K562 (cell line): ENCODE data around the gene MEIOB. TPM values are rescaled to one million over a fixed set of nuclear protein-coding genes. Genes with fewer than 3 reads are reported as not detected.

Source experiments
- ATAC-seq: fragments of 200-7000 bp; cut with Tn5 transposase; 3 replicates; pipeline ENCODE4 v1.9.1; 2020; ENCODE audit warnings: moderate library complexity
- BruUV-seq: library from RNA; stranded (reverse); fragments of 400-500 nt; replicated peaks from 2 replicates; lab custom pipeline; 2021; lab: Mats Ljungman, UMichigan
- CTCF ChIA-PET: fragments of 300-600 bp; formaldehyde crosslinking; extraction: SDS; loops from one replicate; lab custom pipeline; 2021; ENCODE audit warnings: low intra/inter-chr PET ratio; lab: Yijun Ruan, JAX
- POLR2A ChIA-PET: fragments of 300-600, 350-650 bp; sonication (Branson Sonifier 250); formaldehyde crosslinking; extraction: SDS; loops from one replicate; lab custom pipeline; 2021; ENCODE audit warnings: antibody characterized with exemption, inconsistent platforms; lab: Yijun Ruan, JAX
- DNase-seq, 4 experiments: peaks; one replicate each; pipeline versions ENCODE4 v3.0.0 to v3.0.0-alpha.2; 2011 to 2018; ENCODE audit warnings: low spot score in 3 of 4, mixed read lengths in 3 of 4; ENCODE audit errors: extremely low read depth in 1 of 4
- FAIRE-seq: peaks from 2 replicates; lab custom pipeline; 2011; peaks lifted over from hg19 to GRCh38; lab: Jason Lieb, UNC
- H2AFZ ChIP-seq: 2 replicates; pipeline ENCODE4 v1.6.0; 2011; ENCODE audit warnings: low read depth, low read length, control low read depth, inconsistent platforms
- H3K27ac ChIP-seq: fragments of 200-600 bp; 3 replicates; pipeline ENCODE4 v1.8.0; 2011; ENCODE audit warnings: low read depth, mild to moderate bottlenecking, control low read depth, inconsistent platforms, low read length, moderate library complexity, mixed read lengths; ENCODE audit errors: extremely low read depth
- H3K27me3 ChIP-seq, 2 experiments: fragments of 300-600 bp in 1 of 2; 2 replicates in 1 of 2; 3 replicates in 1 of 2; pipeline versions ENCODE4 v1.6.0 to v1.8.0; 2011; ENCODE audit warnings: inconsistent platforms in 2 of 2, low read length in 2 of 2, mild to moderate bottlenecking in 1 of 2, mixed read lengths in 1 of 2, moderate library complexity in 1 of 2; ENCODE audit not compliant: control insufficient read depth in 2 of 2, insufficient read depth in 2 of 2
- H3K36me3 ChIP-seq: fragments of 300-600 bp; 3 replicates; pipeline ENCODE4 v1.8.0; 2011; ENCODE audit warnings: mild to moderate bottlenecking, low read length, inconsistent platforms; ENCODE audit not compliant: control insufficient read depth, insufficient read depth
- H3K4me1 ChIP-seq, 2 experiments: fragments of 200-600 bp in 1 of 2; replicated peaks in 1 of 2; 2 replicates in 1 of 2; 3 replicates in 1 of 2; pipeline versions ENCODE4 v1.5.1 to v1.8.0; 2011; ENCODE audit warnings: inconsistent platforms in 2 of 2, low read length in 2 of 2, mild to moderate bottlenecking in 1 of 2, mixed read lengths in 1 of 2, moderate library complexity in 1 of 2; ENCODE audit not compliant: control insufficient read depth in 2 of 2, insufficient read depth in 2 of 2
- H3K4me2 ChIP-seq: 2 replicates; pipeline ENCODE4 v1.6.1; 2011; ENCODE audit warnings: low read length, control low read depth, inconsistent platforms, mixed read lengths; ENCODE audit not compliant: insufficient read depth
- H3K4me3 ChIP-seq: fragments of 200-600 bp; sonication (generic), shearing (Covaris generic); 2 replicates; pipeline ENCODE4 v1.5.1; 2016; ENCODE audit warnings: control low read depth, inconsistent platforms
- H3K79me2 ChIP-seq: fragments of 200-600 bp; 3 replicates; pipeline ENCODE4 v1.8.0; 2011; ENCODE audit warnings: low read length, inconsistent platforms; ENCODE audit not compliant: control insufficient read depth, insufficient read depth
- H3K9ac ChIP-seq, 2 experiments: 2 replicates each; pipeline versions ENCODE4 v1.6.0 to v1.6.1; 2011; ENCODE audit warnings: low read depth in 2 of 2, low read length in 2 of 2, control low read depth in 1 of 2, inconsistent platforms in 1 of 2, mild to moderate bottlenecking in 1 of 2, mixed read lengths in 1 of 2; ENCODE audit not compliant: insufficient read depth in 1 of 2
- H3K9me1 ChIP-seq: one replicate; pipeline ENCODE4 v1.6.0; 2011; ENCODE audit warnings: inconsistent platforms, mild to moderate bottlenecking, low read length, moderate library complexity; ENCODE audit not compliant: control insufficient read depth, insufficient read depth
- H3K9me3 ChIP-seq: replicated peaks from 2 replicates; pipeline ENCODE4 v1.5.1; 2011; ENCODE audit warnings: low read depth, low read length, inconsistent platforms; ENCODE audit not compliant: control insufficient read depth, insufficient read depth
- H4K20me1 ChIP-seq: replicated peaks from 2 replicates; pipeline ENCODE4 v1.6.1; 2011; ENCODE audit warnings: low read length, inconsistent platforms, mixed read lengths; ENCODE audit not compliant: control insufficient read depth, insufficient read depth
- BCL6 ChIP-seq: fragments of 250-450 bp; sonication (Bioruptor Pico); IDR thresholded peaks from 2 replicates; pipeline ENCODE4 v1.4.0; 2020
- CXXC5 ChIP-seq: fragments of 250-450 bp; sonication (Bioruptor Pico); IDR thresholded peaks from 2 replicates; pipeline ENCODE4 v1.8.0; 2022; ENCODE audit warnings: inconsistent platforms, mild to moderate bottlenecking, moderate library complexity
- ELF1 ChIP-seq: fragments of 200-800 bp; sonication (Bioruptor generic); IDR thresholded peaks from 2 replicates; pipeline ENCODE4 v1.6.1; 2016; ENCODE audit warnings: missing genetic modification characterization, missing compliant biosample characterization
- GTF3C2 ChIP-seq: IDR thresholded peaks from 3 replicates; pipeline ENCODE4 v1.6.1; 2011; ENCODE audit warnings: borderline replicate concordance, mild to moderate bottlenecking, moderate library complexity; ENCODE audit not compliant: insufficient read length; ENCODE audit errors: extremely low read depth
- HMGN3 ChIP-seq: IDR thresholded peaks from 2 replicates; pipeline ENCODE4 v1.6.1; 2011; ENCODE audit warnings: borderline replicate concordance, low read depth, mild to moderate bottlenecking, mixed read lengths, low read length; ENCODE audit not compliant: insufficient read length; ENCODE audit errors: extremely low read depth
- HMGXB4 ChIP-seq: sonication (generic); formaldehyde crosslinking; IDR thresholded peaks from 2 replicates; pipeline ENCODE4 v1.8.1; 2023; ENCODE audit warnings: mild to moderate bottlenecking, missing genetic modification reagents
- HNRNPUL1 ChIP-seq: fragments of 200-400 bp; formaldehyde crosslinking; IDR thresholded peaks from 2 replicates; pipeline ENCODE4 v1.6.1; 2017; ENCODE audit warnings: low read length
- TCF15 ChIP-seq: fragments of 250-450 bp; sonication (Bioruptor Pico); IDR thresholded peaks from 2 replicates; pipeline ENCODE4 v1.8.0; 2022; ENCODE audit warnings: moderate library complexity, mild to moderate bottlenecking, inconsistent platforms
- TFAM ChIP-seq: fragments of 250-450 bp; sonication (Bioruptor Pico); conservative IDR thresholded peaks from 2 replicates; pipeline ENCODE4 v1.5.0; 2021; ENCODE audit warnings: mild to moderate bottlenecking, moderate library complexity
- UBTF ChIP-seq, 2 experiments: IDR thresholded peaks; 2 replicates each; pipeline ENCODE4 v1.6.1; 2012; ENCODE audit warnings: improper control_type of control experiment in 2 of 2, low read depth in 2 of 2, low read length in 2 of 2, borderline replicate concordance in 1 of 2
- ZFP30 ChIP-seq: fragments of 250-450 bp; sonication (Bioruptor Pico); IDR thresholded peaks from 2 replicates; pipeline ENCODE4 v1.8.0; 2022; ENCODE audit warnings: moderate library complexity, mild to moderate bottlenecking, inconsistent platforms, borderline replicate concordance
- ZFP91 ChIP-seq: sonication (generic); formaldehyde crosslinking; IDR thresholded peaks from 2 replicates; pipeline ENCODE4 v1.8.0; 2022; ENCODE audit warnings: mild to moderate bottlenecking, missing genetic modification reagents
- ZNF239 ChIP-seq: fragments of 250-450 bp; sonication (Bioruptor Pico); IDR thresholded peaks from 2 replicates; pipeline ENCODE4 v1.4.0; 2020; ENCODE audit warnings: mild to moderate bottlenecking
- ZNF830 ChIP-seq: fragments of 250-450 bp; sonication (Bioruptor Pico); IDR thresholded peaks from 2 replicates; pipeline ENCODE4 v1.5.0; 2021; ENCODE audit warnings: mild to moderate bottlenecking
- WGBS: fragments of 100-300 bp; shearing (Covaris generic); methylation state at CpG from one replicate; pipeline ENCODE4 v1.1.6; 2016; ENCODE audit warnings: low coverage, mixed read lengths; ENCODE audit not compliant: insufficient coverage; ENCODE audit errors: missing lambda C conversion rate; 5-methylcytosine and 5-hydroxymethylcytosine counted together
- in situ Hi-C: fragments of 300-500 bp; cut with MboI; formaldehyde crosslinking; loops from 4 replicates; pipeline ENCODE4 v1.15.0; 2018; ENCODE audit warnings: inconsistent platforms, mixed read lengths
- intact Hi-C: fragments of 100-400 bp; cut with micrococcal nuclease; formaldehyde crosslinking; loops from 2 replicates; pipeline ENCODE4 v1.14.2; 2022
- polyA plus RNA-seq, 8 experiments: library from polyadenylated mRNA; depleted of rRNA in 4 of 8; stranded (reverse) in 5 of 8; unstranded in 3 of 8; fragments of >200 nt; fragmentation: Nextera tagmentation in 2 of 8; fragmentation: Illumina TruSeq in 1 of 8; extraction: Ambion mirVana in 2 of 8; extraction: Trizol in 1 of 8; gene quantifications; 2 replicates each; pipeline versions ENCODE4 v1.2.1 to v1.2.3, GENCODE V29; 2011 to 2014; ENCODE audit warnings: inconsistent platforms in 1 of 8, missing spikeins in 1 of 8
- total RNA-seq, 7 experiments: library from RNA; depleted of rRNA in 6 of 7; stranded (reverse); fragments of >200 nt in 6 of 7; fragmentation: Illumina TruSeq in 2 of 7; extraction: Trizol in 2 of 7; gene quantifications; 2 replicates each; pipeline versions ENCODE4 v1.2.1 to v1.2.3, GENCODE V29; 2011 to 2021; ENCODE audit warnings: low replicate concordance in 1 of 7

MEIOB gene
- total and polyA plus RNA-seq, 9 of the 15 experiments (the other 6 are each of a cell fraction or from before 2014, with no cell fraction given), result 25.4 to 203 (median 97.6) TPM

GRCh38 chr16:1817276-1817589 lies 54.7 kb downstream of the MEIOB start:
- intact Hi-C loops (no loop called here), in situ Hi-C loops (no loop called here)
- Histone ChIP-seq H3K79me2 (no peaks in the 10 kb centered on the region), H2AFZ (no peak overlapping the region), H4K20me1 (no peaks in the 10 kb centered on the region), H3K9me3 (no peaks in the 10 kb centered on the region), H3K9ac (no peak overlapping the region), H3K9me1 (no peaks in the 10 kb centered on the region), H3K27me3 (no peaks in the 10 kb centered on the region), H3K4me2 (no peak overlapping the region), H3K4me3 (no peak overlapping the region), H3K27ac (no peak overlapping the region), H3K4me1 (peaks cover 0 to 52% of the 10 kb centered on the region in 2 experiments; a peak in 3 of 5 replicates), H3K36me3 (peaks cover 3% of the 10 kb centered on the region; the same call in 1 of the 3 replicates)
- WGBS, result 83% methylated on average over 8 of the region's 9 CpGs
- FAIRE-seq (no peak), ATAC-seq (no peak), DNase-seq (no peak)
- POLR2A ChIA-PET, result interaction anchor here (0.6 kb wide), 1 partner anchor 538 kb away, joined by 3 read pairs; no protein-coding TSS in a partner anchor
- CTCF ChIA-PET, result no interaction called here
- no TSS peak for BruUV-seq
- TF ChIP-seq GTF3C2 (no peak), BCL6 (CRISPR knock-in tag) (no peak), TFAM (CRISPR knock-in tag) (no peak), ELF1 (tag) (no peak), HNRNPUL1 (no peak), TCF15 (no peak), UBTF (IDR thresholded peaks at IDR 0.05; ENCODE audit: borderline replicate concordance in 1 of 2, low read depth in 2 of 2, low read length in 2 of 2) (no peak), ZFP30 (CRISPR knock-in tag) (no peak), HMGXB4 (no peak), ZNF239 (CRISPR knock-in tag) (no peak), ZFP91 (CRISPR knock-in tag) (no peak), CXXC5 (no peak), HMGN3 (no peak), ZNF830 (CRISPR knock-in tag) (no peak)
